GM19023 (cell line): ENCODE measurements around the gene BST2.

Experiments
- ATAC-seq: cut with Tn5 transposase; IDR thresholded peaks from one replicate; pipeline ENCODE4 v1.9.1; 2021; ENCODE audit warnings: mild to moderate bottlenecking, moderate library complexity; ENCODE audit not compliant: unreplicated experiment

BST2 gene

DNA sequence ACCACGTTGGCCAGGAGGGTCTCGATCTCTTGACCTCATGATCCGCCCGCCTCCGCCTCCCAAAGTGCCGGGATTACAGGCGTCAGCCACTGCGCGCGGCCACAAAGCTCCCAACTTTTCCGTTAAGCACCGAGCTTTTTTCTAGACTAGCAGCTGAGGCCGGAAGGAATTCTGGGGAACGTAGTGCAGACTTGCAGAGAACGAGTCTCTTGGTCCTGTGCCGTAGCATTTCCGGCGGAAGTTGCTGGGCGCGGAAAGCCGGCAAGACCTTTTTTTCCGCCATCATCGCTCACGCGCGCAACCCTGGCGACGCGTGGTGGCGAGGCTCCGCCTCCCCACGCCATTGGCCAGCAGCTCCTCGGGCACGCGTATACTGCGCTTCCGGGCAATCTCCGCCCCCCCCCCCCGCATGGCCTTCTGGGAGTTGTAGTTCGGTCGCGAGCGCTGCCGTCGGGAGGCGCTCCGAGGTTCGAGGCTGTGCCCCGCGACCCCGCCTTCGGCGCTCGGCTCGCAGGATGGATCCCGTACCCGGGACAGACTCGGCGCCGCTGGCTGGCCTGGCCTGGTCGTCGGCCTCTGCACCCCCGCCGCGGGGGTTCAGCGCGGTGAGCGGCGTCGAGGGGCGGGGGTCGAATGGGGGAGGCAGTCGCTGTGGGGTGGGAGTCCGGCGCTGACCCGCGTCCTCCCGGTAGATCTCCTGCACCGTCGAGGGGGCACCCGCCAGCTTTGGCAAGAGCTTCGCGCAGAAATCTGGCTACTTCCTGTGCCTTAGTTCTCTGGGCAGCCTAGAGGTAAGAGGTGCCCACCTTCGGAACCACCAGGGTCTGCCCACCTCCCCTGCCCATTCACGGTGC, 14.4 kb upstream of the BST2 start, which contains the start of gene MVB12A:
MVB12A (plus strand) TSS at position 427 of the 854 bp plus-strand sequence; CDS start at position 516, 89 bp downstream.
- peak; percentile 90 for ATAC-seq

GRCh38 chr19:17419154-17419620, 13.8 kb upstream of the BST2 start:
- no peak for ATAC-seq

DNA sequence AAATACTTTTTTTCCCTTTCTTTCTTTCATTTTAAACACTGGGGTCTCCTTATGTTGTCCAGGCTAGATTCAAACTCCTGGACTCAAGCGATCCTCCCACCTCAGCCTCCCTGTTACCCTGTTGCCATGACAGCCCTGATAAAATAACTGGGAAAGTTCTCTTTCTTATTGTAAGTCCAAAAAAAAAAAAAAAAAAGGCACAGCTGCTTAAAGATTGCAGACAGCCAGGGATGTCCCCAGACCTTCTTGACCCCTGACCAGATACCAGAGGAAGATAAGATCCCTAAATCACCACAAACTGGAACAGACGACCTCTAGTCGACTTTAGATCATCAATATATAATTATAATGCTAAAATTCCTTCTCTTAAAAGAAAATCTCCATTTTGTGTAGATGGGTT, 13.3 kb upstream of the BST2 start:
- ATAC-seq, result no peak

DNA sequence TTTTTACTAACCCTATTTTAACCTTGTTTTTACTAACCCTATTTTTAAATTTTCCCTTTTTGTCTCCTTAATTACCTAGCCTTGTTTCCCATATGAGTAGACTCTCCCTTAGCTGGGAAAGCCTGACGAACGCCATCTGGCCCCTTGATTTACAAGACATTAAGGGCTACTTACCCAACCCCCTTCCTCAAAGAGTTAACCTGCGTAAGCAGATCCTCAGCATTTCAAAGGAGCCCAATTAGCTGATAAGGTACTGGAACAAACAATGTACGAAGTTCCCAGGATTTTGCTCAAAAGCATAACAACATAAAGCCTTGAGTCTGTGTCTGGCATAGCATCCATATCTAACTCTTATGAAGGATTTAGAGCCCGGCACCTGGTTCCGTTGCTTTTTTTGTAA, 9.7 kb upstream of the BST2 start:
- ATAC-seq, result no peak

- no peak for ATAC-seq
Measured at GRCh38 chr19:17414097-17414496, 8.7 kb upstream of the BST2 start.

DNA sequence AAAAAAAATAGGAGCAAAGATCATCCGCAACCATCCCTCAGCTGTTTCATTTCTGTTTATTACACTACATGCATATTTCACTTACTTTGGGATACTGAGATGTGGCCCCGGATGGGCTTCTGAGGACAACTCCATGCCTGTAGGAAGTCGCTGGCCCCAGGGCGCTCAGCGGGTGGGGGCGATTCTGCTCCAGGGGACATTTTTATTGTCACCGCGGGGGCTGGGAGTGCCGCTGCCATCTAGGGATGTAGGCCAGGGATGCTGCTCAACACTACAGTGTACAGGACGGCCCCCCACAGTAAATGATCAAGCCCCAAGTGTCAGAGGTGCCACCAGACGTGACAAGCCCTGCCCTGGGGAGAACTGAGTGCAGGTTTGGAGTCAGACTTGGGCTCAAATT, 6.4 kb upstream of the BST2 start:
- ATAC-seq, result no peak

- no peak for ATAC-seq
Measured at GRCh38 chr19:17409990-17410389, 4.6 kb upstream of the BST2 start.

- ATAC-seq, result no peak
Measured at GRCh38 chr19:17406887-17407196, 1.4 kb upstream of the BST2 start.

DNA sequence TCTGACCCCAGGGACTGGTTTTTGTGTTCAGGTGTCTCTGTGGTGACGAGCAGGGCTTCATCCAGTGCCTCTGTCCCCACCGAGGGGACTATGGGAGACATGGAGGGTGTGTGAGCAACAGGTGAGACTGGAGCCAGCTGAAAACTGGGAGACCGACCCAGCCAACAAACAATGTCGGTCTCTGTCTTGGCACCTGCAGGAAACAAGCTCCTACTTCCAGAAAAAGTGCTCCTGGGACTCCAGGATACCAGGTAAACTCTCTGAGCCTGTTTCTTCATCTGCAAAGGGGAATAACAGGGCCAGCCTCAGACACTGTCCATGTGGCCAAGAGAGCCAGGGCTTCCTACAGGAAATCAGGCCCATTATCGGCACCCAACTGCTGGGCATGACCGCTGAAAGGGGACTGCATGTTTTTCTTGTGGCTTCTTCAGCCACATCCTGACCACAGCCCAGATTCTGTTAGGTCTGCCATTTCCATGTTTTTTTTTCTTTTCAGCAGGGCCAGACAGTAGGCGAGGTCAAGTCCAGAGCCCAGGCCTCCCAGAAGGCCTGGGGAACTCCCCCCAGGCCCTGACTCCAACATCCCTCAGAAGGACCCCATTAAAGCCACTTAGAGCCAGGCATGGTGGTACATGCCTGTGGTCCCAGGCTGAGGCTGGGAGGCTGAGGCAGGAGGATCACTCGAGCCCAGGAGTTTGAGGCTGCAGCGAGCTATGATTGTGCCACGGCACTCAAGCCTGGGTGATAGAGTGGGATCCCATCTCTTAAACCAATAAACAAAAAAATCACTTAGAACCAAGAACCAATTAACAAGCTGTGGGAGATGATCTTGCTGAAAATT, 836 bp upstream of the BST2 start:
- ATAC-seq, result no peak

GRCh38 chr19:17404621-17405249, 695 bp downstream of the BST2 start:
- no peak for ATAC-seq

GRCh38 chr19:17404015-17404414, 1.4 kb downstream of the BST2 start:
- no peak for ATAC-seq

DNA sequence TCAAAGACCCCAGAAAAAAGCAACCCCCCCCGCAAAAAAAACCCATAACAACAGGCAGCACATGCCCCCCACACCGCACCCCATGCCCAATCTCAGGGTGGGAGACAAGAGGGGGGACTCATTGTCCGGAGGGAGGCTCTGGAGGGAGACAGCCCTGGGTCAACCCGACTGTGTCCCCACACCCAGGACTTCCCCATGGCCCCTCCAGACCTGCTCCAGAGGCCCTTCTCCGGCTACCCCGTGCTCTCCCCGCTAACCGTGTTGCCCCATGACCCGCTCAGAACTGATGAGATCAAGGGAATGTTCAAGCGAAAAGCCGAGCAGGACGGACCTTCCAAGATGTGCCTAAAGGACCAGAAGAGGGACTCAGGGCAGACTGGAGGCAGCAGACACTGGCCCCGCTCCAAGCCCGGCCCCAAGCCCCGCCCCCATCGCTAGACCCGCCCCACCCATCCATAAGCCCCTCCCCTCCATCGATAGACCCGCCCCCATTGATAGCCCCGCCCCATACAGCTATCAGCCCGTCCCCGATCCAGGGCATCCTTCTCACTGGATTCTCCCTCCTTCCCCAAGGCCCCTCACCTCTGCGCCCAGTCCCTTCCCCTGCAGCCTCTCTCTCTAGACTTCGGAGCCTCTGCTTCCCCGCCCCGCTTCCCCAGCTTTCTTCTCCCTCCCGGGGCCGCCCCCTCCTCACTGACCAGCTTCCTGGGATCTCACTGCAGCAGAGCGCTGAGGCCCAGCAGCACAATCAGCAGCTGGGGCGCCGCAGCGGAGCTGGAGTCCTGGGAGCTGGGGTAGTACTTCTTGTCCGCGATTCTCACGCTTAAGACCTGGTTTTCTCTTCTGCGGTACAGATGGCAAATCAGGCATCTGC, 2.2 kb downstream of the BST2 start:
- no peak for ATAC-seq

GRCh38 chr19:17401628-17402027, 3.8 kb downstream of the BST2 start:
- ATAC-seq, result no peak

DNA sequence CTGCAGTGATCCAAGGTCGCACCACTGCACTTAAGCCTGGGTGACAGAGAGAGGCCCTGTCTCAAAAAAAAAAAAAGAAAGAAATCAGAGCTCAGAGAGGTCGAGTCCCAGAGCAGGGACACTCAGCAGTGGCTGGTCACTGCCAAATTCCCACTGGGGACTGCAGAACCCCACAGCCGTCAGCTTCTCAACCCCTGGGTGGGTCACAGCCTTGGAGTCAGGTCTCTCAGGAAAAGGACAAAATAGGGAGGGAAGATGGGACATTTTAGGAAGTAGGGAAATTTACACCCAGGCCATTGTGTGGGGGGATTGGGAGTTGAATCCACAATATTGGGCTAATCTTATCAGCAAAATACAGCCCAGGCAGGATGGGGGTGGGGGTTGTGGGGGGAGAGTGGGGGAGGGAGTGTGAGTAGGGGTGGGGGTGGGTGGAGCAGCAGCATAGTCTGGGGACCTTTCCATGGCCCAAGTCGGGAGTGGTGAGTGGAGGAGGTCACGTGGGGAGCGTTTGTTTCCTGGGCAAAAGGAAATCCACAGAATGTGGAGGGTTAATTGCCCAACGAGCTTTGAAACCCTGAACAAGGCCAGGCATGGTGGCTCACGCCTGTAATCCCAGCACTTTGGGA, 6.4 kb downstream of the BST2 start:
- no peak for ATAC-seq

DNA sequence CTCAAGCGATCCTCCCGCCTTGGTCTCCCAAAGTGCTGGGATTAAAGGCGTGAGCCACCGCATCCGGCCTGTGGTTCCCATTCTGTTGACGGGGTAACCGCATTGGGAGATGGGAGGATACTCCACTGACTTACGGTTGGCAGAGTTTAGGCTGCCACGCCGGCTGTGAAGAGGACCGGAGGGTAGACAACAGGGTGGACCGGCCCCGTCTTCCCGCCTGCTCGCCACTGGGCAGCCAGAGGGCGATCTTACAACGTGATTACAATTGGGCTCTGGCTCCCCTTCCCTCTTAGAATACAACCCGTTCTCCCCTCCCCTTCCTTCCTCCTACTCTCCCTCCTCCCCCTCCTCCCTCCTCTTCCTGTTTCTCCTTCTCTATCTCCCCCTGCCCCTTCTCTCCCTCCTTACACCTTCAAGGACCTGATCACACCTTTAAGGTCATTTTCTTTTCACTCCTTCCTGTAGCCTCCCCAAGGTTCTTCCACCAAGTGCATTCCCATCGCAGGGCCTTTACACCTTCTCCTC, 10.5 kb downstream of the BST2 start:
- ATAC-seq, result no peak

DNA sequence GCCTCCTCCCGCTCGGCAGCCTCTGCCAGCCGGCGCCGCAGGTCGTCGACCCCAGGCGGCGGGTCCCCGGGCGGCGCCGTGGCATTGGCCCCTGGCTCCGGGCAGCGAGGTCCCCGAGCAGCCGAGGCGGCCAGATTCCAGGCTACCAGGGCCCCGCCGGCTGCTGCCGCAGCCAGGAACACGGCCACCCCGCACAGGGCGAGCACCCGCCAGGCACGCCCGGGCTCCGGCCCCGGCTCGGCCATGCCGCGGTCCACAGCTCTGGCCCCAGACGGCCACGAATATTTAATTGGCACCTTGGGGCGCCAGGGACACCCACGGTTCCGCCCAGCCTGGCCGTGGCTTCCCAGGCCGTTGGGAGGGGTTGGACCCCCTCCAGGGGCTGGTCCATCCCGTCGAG, 11.5 kb downstream of the BST2 start, which contains the start of gene CCDC194:
CCDC194 (minus strand) TSS at position 283 of the 400 bp plus-strand sequence; CDS start at position 245, 38 bp downstream.
- ATAC-seq, result no peak

- no peak for ATAC-seq
Measured at GRCh38 chr19:17393002-17393401, 12.4 kb downstream of the BST2 start.

DNA sequence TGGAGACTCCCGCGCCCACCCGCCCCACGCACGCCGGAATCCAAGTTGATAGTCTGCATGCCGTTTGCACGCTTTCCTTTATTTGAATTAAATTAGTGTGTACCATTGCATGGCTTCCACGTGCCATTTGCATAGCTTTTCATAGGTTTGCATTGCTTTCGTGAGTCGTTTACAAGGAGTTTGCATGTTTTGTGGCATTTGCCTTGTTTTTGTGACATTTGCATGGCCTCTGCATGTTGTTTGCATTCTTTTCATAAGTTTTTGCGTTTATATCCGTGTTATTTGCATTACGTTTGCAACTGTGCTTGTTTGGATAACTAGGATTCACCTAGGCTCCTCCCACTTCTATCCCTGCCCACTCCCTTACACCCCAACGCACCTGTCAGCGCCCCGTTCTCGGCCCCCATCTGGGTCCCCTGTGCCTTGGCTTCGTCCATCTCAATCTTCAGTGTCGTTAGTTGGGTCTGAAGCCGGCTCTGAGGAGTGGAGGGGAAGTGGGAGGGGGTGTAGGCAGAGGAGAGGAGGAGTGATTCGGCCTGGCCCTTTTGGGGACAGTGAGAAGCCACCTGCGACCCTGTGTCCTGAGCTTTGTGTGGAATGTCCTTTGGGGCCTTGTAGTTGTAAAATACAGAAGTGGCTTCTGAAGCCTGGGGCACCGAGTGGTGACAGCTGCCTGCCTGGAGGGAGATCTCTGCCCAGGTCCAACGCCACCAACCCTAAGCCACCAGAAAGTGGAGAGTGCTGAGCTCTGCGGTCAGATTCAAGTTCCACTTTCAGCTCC, 13.9 kb downstream of the BST2 start:
- no peak for ATAC-seq
